Lung (tissue), 12 donors: ENCODE measurements around the gene MAMDC4. TPM values are rescaled to one million over a fixed set of nuclear protein-coding genes. Genes with fewer than 3 reads are reported as not detected.
A peak's percentile ranks its signal among the peaks of the same experiment; 100 is the strongest.

Experiments
- ATAC-seq: fragments of 200-7000 bp; cut with Tn5 transposase; one replicate; pipeline ENCODE4 v1.9.1; 2020; ENCODE audit warnings: moderate number of reproducible peaks; ENCODE audit not compliant: insufficient read depth, low FRiP score
- DNase-seq, 3 donors: peaks; one replicate each; pipeline ENCODE4 v3.0.0-alpha.2; 2013 to 2017
- H3K27ac ChIP-seq, 2 donors: one replicate each; pipeline ENCODE4 v1.5.1; 2013; ENCODE audit warnings: mild to moderate bottlenecking in 2 of 2, moderate library complexity in 2 of 2, control low read depth in 1 of 2, inconsistent platforms in 1 of 2, low read depth in 1 of 2, low read length in 1 of 2
- H3K27me3 ChIP-seq, 3 donors: one replicate each; pipeline ENCODE4 v1.5.1; 2013; ENCODE audit warnings: low read length in 2 of 3; ENCODE audit not compliant: control insufficient read depth in 3 of 3, insufficient read depth in 3 of 3
- H3K36me3 ChIP-seq, 4 donors: one replicate each; pipeline ENCODE4 v1.5.1; 2013; ENCODE audit warnings: low read length in 4 of 4, mild to moderate bottlenecking in 1 of 4, moderate library complexity in 1 of 4; ENCODE audit not compliant: control insufficient read depth in 4 of 4, insufficient read depth in 4 of 4
- H3K4me1 ChIP-seq, 5 donors: one replicate each; pipeline ENCODE4 v1.5.1; 2013; ENCODE audit warnings: low read length in 5 of 5, mild to moderate bottlenecking in 2 of 5, moderate library complexity in 1 of 5; ENCODE audit not compliant: control insufficient read depth in 5 of 5, insufficient read depth in 5 of 5
- H3K4me3 ChIP-seq: one replicate; pipeline ENCODE4 v1.5.1; 2013; ENCODE audit warnings: mild to moderate bottlenecking, control low read depth, moderate library complexity
- H3K9ac ChIP-seq, 2 donors: one replicate each; pipeline ENCODE4 v1.5.1; 2013; ENCODE audit warnings: low read length in 2 of 2, control low read depth in 1 of 2; ENCODE audit not compliant: insufficient read depth in 1 of 2
- H3K9me3 ChIP-seq, 4 donors: one replicate each; pipeline ENCODE4 v1.5.1; 2013; ENCODE audit warnings: low read length in 3 of 4, mild to moderate bottlenecking in 1 of 4, moderate library complexity in 1 of 4; ENCODE audit not compliant: control insufficient read depth in 4 of 4, insufficient read depth in 3 of 4
- WGBS, 2 donors: extraction: QIAGEN DNeasy Blood & Tissue Kit; methylation state at CpG; one replicate each; pipeline ENCODE4 v1.1.7; 2013; 5-methylcytosine and 5-hydroxymethylcytosine counted together
- polyA plus RNA-seq, 2 donors: library from polyadenylated mRNA; stranded (reverse); fragments of 200-250 nt; gene quantifications; one replicate each; pipeline ENCODE4 v1.2.1, GENCODE V29; 2013
- total RNA-seq, 2 donors: library from RNA; depleted of rRNA in 1 of 2; stranded (reverse); fragments of >200 nt in 1 of 2; gene quantifications; one replicate each; pipeline ENCODE4 v1.2.1, GENCODE V29; 2014 to 2021
- TF ChIP-seq, protein P1 (sequence below): IDR thresholded peaks from 2 replicates; pipeline ENCODE4 v1.5.1; 2012; ENCODE audit warnings: mild to moderate bottlenecking; ENCODE audit errors: control extremely low read depth, extremely low read depth
- donor health status: control.
- donor health status: control.
- donor health status: Bipolar disorder and iron deficiency.
- donor health status: healthy.
- donor health status: DM: yes; HTN: yes; CAD: no.

MAMDC4 gene
- total and polyA plus RNA-seq, 4 donors: 5.6 to 13.2 (median 7.1) TPM

DNA sequence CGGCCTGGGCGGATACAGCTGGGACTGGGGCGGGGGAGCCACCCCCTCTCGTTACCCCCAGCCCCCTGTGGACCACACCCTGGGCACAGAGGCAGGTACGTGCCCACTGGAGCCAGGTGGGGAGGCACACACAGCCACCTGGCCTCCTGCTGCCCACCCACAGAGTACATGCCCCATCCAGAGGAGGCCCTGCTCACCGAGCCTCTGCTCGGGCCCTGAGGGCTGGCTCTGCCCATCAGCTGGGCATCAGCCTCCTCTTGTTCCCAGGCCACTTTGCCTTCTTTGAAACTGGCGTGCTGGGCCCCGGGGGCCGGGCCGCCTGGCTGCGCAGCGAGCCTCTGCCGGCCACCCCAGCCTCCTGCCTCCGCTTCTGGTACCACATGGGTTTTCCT, 6.3 kb downstream of the MAMDC4 start:
- Histone ChIP-seq H3K36me3 (peaks cover 6 to 40% (median 12%) of the 10 kb centered on the region in 4 donors), H3K4me1 (peaks cover 0 to 7% (median 0%) of the 10 kb centered on the region in 5 donors), H3K9ac (no peak overlapping the region), H3K27me3 (no peaks in the 10 kb centered on the region), H3K27ac (no peak overlapping the region), H3K9me3 (no peaks in the 10 kb centered on the region), H3K4me3 (no peak overlapping the region)
- TF ChIP-seq, protein P1, sequence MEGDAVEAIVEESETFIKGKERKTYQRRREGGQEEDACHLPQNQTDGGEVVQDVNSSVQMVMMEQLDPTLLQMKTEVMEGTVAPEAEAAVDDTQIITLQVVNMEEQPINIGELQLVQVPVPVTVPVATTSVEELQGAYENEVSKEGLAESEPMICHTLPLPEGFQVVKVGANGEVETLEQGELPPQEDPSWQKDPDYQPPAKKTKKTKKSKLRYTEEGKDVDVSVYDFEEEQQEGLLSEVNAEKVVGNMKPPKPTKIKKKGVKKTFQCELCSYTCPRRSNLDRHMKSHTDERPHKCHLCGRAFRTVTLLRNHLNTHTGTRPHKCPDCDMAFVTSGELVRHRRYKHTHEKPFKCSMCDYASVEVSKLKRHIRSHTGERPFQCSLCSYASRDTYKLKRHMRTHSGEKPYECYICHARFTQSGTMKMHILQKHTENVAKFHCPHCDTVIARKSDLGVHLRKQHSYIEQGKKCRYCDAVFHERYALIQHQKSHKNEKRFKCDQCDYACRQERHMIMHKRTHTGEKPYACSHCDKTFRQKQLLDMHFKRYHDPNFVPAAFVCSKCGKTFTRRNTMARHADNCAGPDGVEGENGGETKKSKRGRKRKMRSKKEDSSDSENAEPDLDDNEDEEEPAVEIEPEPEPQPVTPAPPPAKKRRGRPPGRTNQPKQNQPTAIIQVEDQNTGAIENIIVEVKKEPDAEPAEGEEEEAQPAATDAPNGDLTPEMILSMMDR: no peak
- no peak for DNase-seq
- ATAC-seq: no peak
- 93 to 95% methylated on average over 15 of the region's 15 CpGs for WGBS, 2 donors

GRCh38 chr9:136858844-136859757, 7.0 kb downstream of the MAMDC4 start:
- Histone ChIP-seq H3K9ac (no peak overlapping the region), H3K9me3 (no peaks in the 10 kb centered on the region), H3K27me3 (no peaks in the 10 kb centered on the region), H3K36me3 (peaks cover 6 to 44% (median 17%) of the 10 kb centered on the region in 4 donors), H3K4me3 (no peak overlapping the region), H3K4me1 (peaks cover 0 to 7% (median 0%) of the 10 kb centered on the region in 5 donors), H3K27ac (peak overlapping the region in 1 of 2 donors; percentile 1)
- ATAC-seq: no peak
- WGBS, 2 donors: 73 to 84% methylated on average over 19 to 20 of the region's 20 CpGs
- TF ChIP-seq, protein P1: no peak
- DNase-seq: peak in 2 of 3 donors; percentile 29 to 39

DNA sequence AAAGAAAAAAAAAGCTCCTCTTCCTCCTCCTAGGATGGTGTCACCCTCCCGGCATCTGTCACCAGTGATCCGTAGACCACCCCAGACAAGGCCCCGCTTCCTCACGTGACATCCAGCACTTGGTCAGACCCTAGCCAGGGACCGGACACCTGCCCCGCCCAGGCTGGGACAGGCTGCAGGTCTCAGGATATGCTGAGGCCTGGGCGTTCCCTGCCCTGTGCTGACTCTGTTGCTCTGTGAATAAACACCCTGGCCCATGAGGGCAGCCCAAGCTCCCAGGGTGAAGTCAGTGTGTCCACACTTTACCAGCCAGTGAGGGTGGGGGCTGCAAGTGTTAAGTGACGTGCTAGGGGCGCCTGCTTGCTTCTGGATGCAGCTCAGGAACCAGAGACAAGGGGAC, 8.4 kb downstream of the MAMDC4 start:
- Histone ChIP-seq H3K27me3 (no peaks in the 10 kb centered on the region), H3K27ac (no peak overlapping the region), H3K9me3 (no peaks in the 10 kb centered on the region), H3K36me3 (peaks cover 6 to 41% (median 20%) of the 10 kb centered on the region in 4 donors), H3K9ac (no peak overlapping the region), H3K4me1 (peaks cover 0 to 14% (median 5%) of the 10 kb centered on the region in 5 donors), H3K4me3 (no peak overlapping the region)
- DNase-seq: no peak
- TF ChIP-seq, protein P1: no peak
- 91 to 92% methylated on average over 9 of the region's 9 CpGs for WGBS, 2 donors
- no peak for ATAC-seq
